Hepatocyte (in vitro differentiated cells): ENCODE results near the gene TNRC6A. TPM values are rescaled to one million over a fixed set of nuclear protein-coding genes. Genes with fewer than 3 reads are reported as not detected.

Source experiments
- DNase-seq: peaks from one replicate; pipeline ENCODE4 v3.0.0-alpha.2; 2016; ENCODE audit warnings: low spot score
- H2AFZ ChIP-seq: fragments of 200-600 bp; sonication (generic); 2 replicates; pipeline ENCODE4 v1.6.0; 2016; ENCODE audit warnings: antibody characterized with exemption, mild to moderate bottlenecking
- H3K27ac ChIP-seq: fragments of 200-600 bp; sonication (generic); 2 replicates; pipeline ENCODE4 v1.5.1; 2016; ENCODE audit warnings: mild to moderate bottlenecking
- H3K27me3 ChIP-seq: fragments of 200-600 bp; sonication (generic); 2 replicates; pipeline ENCODE4 v1.6.1; 2016
- H3K36me3 ChIP-seq: fragments of 200-600 bp; sonication (generic); replicated peaks from 2 replicates; pipeline ENCODE4 v1.5.1; 2016; ENCODE audit warnings: low read depth; ENCODE audit not compliant: insufficient read depth
- H3K4me1 ChIP-seq: fragments of 200-600 bp; sonication (generic); 2 replicates; pipeline ENCODE4 v1.5.1; 2016; ENCODE audit warnings: mild to moderate bottlenecking, moderate library complexity; ENCODE audit not compliant: insufficient read depth
- H3K4me2 ChIP-seq: fragments of 200-600 bp; sonication (generic); 2 replicates; pipeline ENCODE4 v1.6.0; 2016
- H3K4me3 ChIP-seq: fragments of 200-600 bp; sonication (generic); 2 replicates; pipeline ENCODE4 v1.5.1; 2016; ENCODE audit warnings: mild to moderate bottlenecking
- H3K79me2 ChIP-seq: fragments of 200-600 bp; sonication (generic); 2 replicates; pipeline ENCODE4 v1.6.0; 2017; ENCODE audit warnings: mild to moderate bottlenecking
- H3K9me2 ChIP-seq: fragments of 200-600 bp; sonication (generic); replicated peaks from 2 replicates; pipeline ENCODE4 v1.6.0; 2017; ENCODE audit warnings: mild to moderate bottlenecking; ENCODE audit not compliant: insufficient read depth
- H3K9me3 ChIP-seq: fragments of 200-600 bp; sonication (generic); 2 replicates; pipeline ENCODE4 v1.5.1; 2016; ENCODE audit warnings: low read depth, mild to moderate bottlenecking
- H4K20me1 ChIP-seq: fragments of 200-600 bp; sonication (generic); 2 replicates; pipeline ENCODE4 v1.6.0; 2016; ENCODE audit warnings: mild to moderate bottlenecking; ENCODE audit not compliant: insufficient read depth, poor library complexity, severe bottlenecking
- CTCF ChIP-seq: fragments of 200-600 bp; sonication (generic); IDR thresholded peaks from 2 replicates; pipeline ENCODE4 v1.5.1; 2016; ENCODE audit warnings: antibody characterized with exemption, mild to moderate bottlenecking; ENCODE audit not compliant: poor library complexity
- EZH2 ChIP-seq: fragments of 200-600 bp; sonication (generic); IDR thresholded peaks from 2 replicates; pipeline ENCODE4 v1.6.1; 2016; ENCODE audit warnings: antibody characterized with exemption, mild to moderate bottlenecking, borderline replicate concordance
- EZH2phosphoT487 ChIP-seq: fragments of 200-600 bp; sonication (generic); IDR thresholded peaks from one replicate; pipeline ENCODE4 v1.6.1; 2018; ENCODE audit warnings: antibody characterized with exemption, mild to moderate bottlenecking, low read depth, moderate library complexity; ENCODE audit not compliant: unreplicated experiment, severe bottlenecking
- WGBS: methylation state at CpG from one replicate; pipeline ENCODE4 v1.1.6; 2016; ENCODE audit warnings: low lambda C conversion rate; ENCODE audit errors: missing lambda C conversion rate; 5-methylcytosine and 5-hydroxymethylcytosine counted together
- polyA plus RNA-seq: library from polyadenylated mRNA; unstranded; fragments of >200 nt; fragmentation: Nextera tagmentation; extraction: Ambion mirVana; gene quantifications from 2 replicates; pipeline ENCODE4 v1.2.1, GENCODE V29; 2016
- total RNA-seq: library from RNA; depleted of rRNA; stranded (reverse); fragments of >200 nt; gene quantifications from 2 replicates; pipeline ENCODE4 v1.2.3, GENCODE V29; 2014

Gene TNRC6A
- total and polyA plus RNA-seq, 2 experiments from 2014 or later = 17.1 to 52.8 TPM

- H3K27me3 ChIP-seq = no peaks in the 10 kb centered on the region
Observed at GRCh38 chr16:24873028-24873427, 143.6 kb downstream of the TNRC6A start.

GRCh38 chr16:24875466-24875865 lies 146.0 kb downstream of the TNRC6A start:
- Histone ChIP-seq H4K20me1 (no peaks in the 10 kb centered on the region), H3K79me2 (no peaks in the 10 kb centered on the region), H3K4me1 (no peaks in the 10 kb centered on the region), H3K36me3 (no peaks in the 10 kb centered on the region), H3K27ac (no peak overlapping the region), H3K27me3 (no peaks in the 10 kb centered on the region), H3K9me2 (no peaks in the 10 kb centered on the region), H3K9me3 (no peaks in the 10 kb centered on the region), H3K4me2 (no peak overlapping the region), H2AFZ (no peak overlapping the region), H3K4me3 (no peak overlapping the region)
- DNase-seq = no peak
- WGBS = 93% methylated on average over 10 of the region's 10 CpGs
- no peak for TF ChIP-seq EZH2phosphoT487
- no peak for TF ChIP-seq CTCF
- no peak for TF ChIP-seq EZH2

More at GRCh38 chr16:24873028-24873427, 143.6 kb downstream of the TNRC6A start:
- TF ChIP-seq EZH2 = no peak
- no peak for TF ChIP-seq EZH2phosphoT487
- TF ChIP-seq CTCF = no peak
- H4K20me1 ChIP-seq = no peaks in the 10 kb centered on the region
- no peaks in the 10 kb centered on the region for H3K9me2 ChIP-seq
- no peak overlapping the region for H2AFZ ChIP-seq
- no peaks in the 10 kb centered on the region for H3K4me1 ChIP-seq
- H3K4me3 ChIP-seq = no peak overlapping the region
- no peak overlapping the region for H3K4me2 ChIP-seq
- no peak for DNase-seq
- H3K79me2 ChIP-seq = no peaks in the 10 kb centered on the region
- H3K9me3 ChIP-seq = no peaks in the 10 kb centered on the region
- no peaks in the 10 kb centered on the region for H3K36me3 ChIP-seq
- no peak overlapping the region for H3K27ac ChIP-seq
- 67% methylated on average over 2 of the region's 2 CpGs for WGBS

Other genes starting within 250 kb of the TNRC6A start
- gene RBBP6, start 190.1 kb upstream of the TNRC6A start, total RNA-seq = 41.4 and 43.7 TPM in 2 replicates
- gene RBBP6, start 190.1 kb upstream of the TNRC6A start, polyA plus RNA-seq = 45.6 and 62.1 TPM in 2 replicates
- 1.2 and 2.2 TPM in 2 replicates for gene SLC5A11, start 116.3 kb downstream of the TNRC6A start, total RNA-seq
- gene SLC5A11, start 116.3 kb downstream of the TNRC6A start, polyA plus RNA-seq = 0.44 and 1.7 TPM in 2 replicates